ENCODE measurements around the gene TENM4. TPM values are rescaled to one million over a fixed set of nuclear protein-coding genes. Genes with fewer than 3 reads are reported as not detected.

TENM4 gene
- total RNA-seq, 1 experiment from 2014 or later: 0.39 TPM

GRCh38 chr11:79466411-79466810 is 25.6 kb upstream of the TENM4 start:
- no TSS peak for BruUV-seq (replicated peaks)
- Histone ChIP-seq H3K4me1 (ENCODE audit: control insufficient read depth, insufficient read depth, low read length) (no peaks in the 10 kb centered on the region), H3K4me3 (ENCODE audit: low read depth in 2 of 2, low read length in 2 of 2) (no peak overlapping the region), H3K27me3 (ENCODE audit: control insufficient read depth, insufficient read depth, low read length) (peaks cover 2% of the 10 kb centered on the region; the same call in 1 of the 2 replicates), H3K9me3 (ENCODE audit: control insufficient read depth, insufficient read depth, low read depth, low read length) (no peaks in the 10 kb centered on the region), H3K27ac (ENCODE audit: low read length) (no peak overlapping the region), H3K36me3 (ENCODE audit: control insufficient read depth, insufficient read depth, low read length) (no peaks in the 10 kb centered on the region)
- ChIA-PET POLR2A (interaction anchor here (0.6 kb wide), 1 partner anchor 34 kb away, joined by 3 read pairs; no protein-coding TSS in a partner anchor), CTCF (no interaction called here)
- in situ Hi-C loops (cut with HindIII; ENCODE audit: low pct_unique_long_range_greater_than_20kb, low sequenced_read_pairs) (no loop called here), intact Hi-C loops (cut with micrococcal nuclease; ENCODE audit: unreplicated experiment) (no loop called here)
- DNase-seq (ENCODE audit: low read depth, low spot score): no peak
- TF ChIP-seq REST (IDR thresholded peaks at IDR 0.05; ENCODE audit: insufficient read depth in 1 of 2, low read depth in 2 of 2, low read length in 1 of 2) (no peak), SIN3A (IDR thresholded peaks at IDR 0.05; ENCODE audit: borderline replicate concordance, insufficient read depth, low read depth, low read length) (no peak), CTCF (IDR thresholded peaks at IDR 0.05) (no peak), TCF7L2 (IDR thresholded peaks at IDR 0.05; ENCODE audit: low read depth, low read length) (no peak), POLR2AphosphoS5 (IDR thresholded peaks at IDR 0.05; ENCODE audit: low read depth, low read length) (no peak)
- ATAC-seq: no peak

- TF ChIP-seq POLR2AphosphoS5 (IDR thresholded peaks at IDR 0.05; ENCODE audit: low read depth, low read length) (no peak), TCF7L2 (IDR thresholded peaks at IDR 0.05; ENCODE audit: low read depth, low read length) (no peak), REST (IDR thresholded peaks at IDR 0.05; ENCODE audit: insufficient read depth in 1 of 2, low read depth in 2 of 2, low read length in 1 of 2) (no peak), SIN3A (IDR thresholded peaks at IDR 0.05; ENCODE audit: borderline replicate concordance, insufficient read depth, low read depth, low read length) (no peak)
- Histone ChIP-seq H3K9me3 (ENCODE audit: control insufficient read depth, insufficient read depth, low read depth, low read length) (no peaks in the 10 kb centered on the region), H3K4me1 (ENCODE audit: control insufficient read depth, insufficient read depth, low read length) (no peaks in the 10 kb centered on the region), H3K36me3 (ENCODE audit: control insufficient read depth, insufficient read depth, low read length) (no peaks in the 10 kb centered on the region), H3K27ac (ENCODE audit: low read length) (no peak overlapping the region), H3K4me3 (ENCODE audit: low read depth in 2 of 2, low read length in 2 of 2) (no peak overlapping the region), H3K27me3 (ENCODE audit: control insufficient read depth, insufficient read depth, low read length) (peaks cover 2% of the 10 kb centered on the region; the same call in 1 of the 2 replicates)
- DNase-seq (ENCODE audit: low read depth, low spot score) (no peak), ATAC-seq (no peak)
- in situ Hi-C loops (cut with HindIII; ENCODE audit: low pct_unique_long_range_greater_than_20kb, low sequenced_read_pairs) (no loop called here), intact Hi-C loops (cut with micrococcal nuclease; ENCODE audit: unreplicated experiment) (no loop called here)
- CTCF ChIA-PET: no interaction called here
- BruUV-seq (replicated peaks): no TSS peak
- POLR2A ChIA-PET: no interaction called here
These were observed 24.3 kb upstream of the TENM4 start for GRCh38 chr11:79465160-79465559.
